CD4-positive, alpha-beta T cell (primary cell): ENCODE results near the gene STX16. TPM values are rescaled to one million over a fixed set of nuclear protein-coding genes. Genes with fewer than 3 reads are reported as not detected.

ENCODE experiments used
- ATAC-seq: fragments of 200-7000 bp; cut with Tn5 transposase; one replicate; pipeline ENCODE4 v1.10.0; 2022; ENCODE audit warnings: mild to moderate bottlenecking; ENCODE audit not compliant: poor library complexity
- CTCF ChIA-PET: fragments of 350-600 bp; sonication (Branson Sonifier 250); formaldehyde crosslinking; loops from one replicate; lab custom pipeline; 2021; ENCODE audit warnings: antibody characterized with exemption, inconsistent platforms; lab: Charles Lee
- POLR2A ChIA-PET: fragments of 350-600 bp; sonication (Branson Sonifier 250); formaldehyde crosslinking; loops from one replicate; lab custom pipeline; 2021; ENCODE audit warnings: antibody characterized with exemption, inconsistent platforms; lab: Charles Lee
- DNase-seq, 14 experiments: peaks; one replicate each; pipeline ENCODE4 v3.0.0-alpha.2; 2013 to 2020; ENCODE audit warnings: mixed read lengths in 2 of 14
- H3K27ac ChIP-seq, 2 donors: one replicate each; pipeline versions ENCODE4 v1.5.1 to v1.7.0; 2013; ENCODE audit warnings: low read length in 2 of 2, low read depth in 1 of 2, mild to moderate bottlenecking in 1 of 2
- H3K27me3 ChIP-seq, 2 experiments: 1 replicate in 1 of 2; 2 replicates in 1 of 2; pipeline versions ENCODE4 v1.6.1 to v1.7.0; 2013; ENCODE audit warnings: low read length in 2 of 2, control low read depth in 1 of 2, mild to moderate bottlenecking in 1 of 2, moderate library complexity in 1 of 2; ENCODE audit not compliant: insufficient read depth in 2 of 2, control insufficient read depth in 1 of 2
- H3K36me3 ChIP-seq: one replicate; pipeline ENCODE4 v1.6.1; 2013; ENCODE audit warnings: low read length, control low read depth; ENCODE audit not compliant: insufficient read depth
- H3K4me1 ChIP-seq: one replicate; pipeline ENCODE4 v1.6.1; 2013; ENCODE audit warnings: low read length, control low read depth; ENCODE audit not compliant: insufficient read depth
- H3K4me3 ChIP-seq: one replicate; pipeline ENCODE4 v1.5.1; 2013; ENCODE audit warnings: mild to moderate bottlenecking, low read length, moderate library complexity
- H3K9me3 ChIP-seq, 2 experiments: 1 replicate in 1 of 2; 2 replicates in 1 of 2; pipeline versions ENCODE4 v1.6.1 to v1.7.0; 2013; ENCODE audit warnings: low read length in 2 of 2, mild to moderate bottlenecking in 2 of 2, control low read depth in 1 of 2, moderate library complexity in 1 of 2; ENCODE audit not compliant: control insufficient read depth in 1 of 2, insufficient read depth in 1 of 2
- H3K27ac Mint-ChIP-seq: one replicate; pipeline ENCODE4 v1.8.0; 2020; ENCODE audit warnings: mixed read lengths
- H3K27me3 Mint-ChIP-seq: one replicate; pipeline ENCODE4 v1.8.0; 2021; ENCODE audit warnings: mixed read lengths
- H3K36me3 Mint-ChIP-seq: one replicate; pipeline ENCODE4 v1.8.0; 2021; ENCODE audit warnings: low read depth, mixed read lengths
- H3K4me1 Mint-ChIP-seq: one replicate; pipeline ENCODE4 v1.8.0; 2021; ENCODE audit warnings: low read depth, mixed read lengths
- H3K4me3 Mint-ChIP-seq: one replicate; pipeline ENCODE4 v1.8.0; 2020; ENCODE audit warnings: mild to moderate bottlenecking, mixed read lengths
- H3K9me3 Mint-ChIP-seq: one replicate; pipeline ENCODE4 v1.8.0; 2020; ENCODE audit warnings: mixed read lengths
- intact Hi-C, 2 experiments: fragments of 100-400 bp; cut with DNase I in 1 of 2; cut with micrococcal nuclease in 1 of 2; formaldehyde crosslinking; loops; one replicate each; pipeline versions ENCODE4 v1.15.1 to v1.9.0; 2023 to 2025; cut with DNase I, micrococcal nuclease
- total RNA-seq, 174 experiments: library from RNA in 2 of 174; stranded (reverse) in 2 of 174; gene quantifications; one replicate each; pipeline ENCODE4 v1.2.3 and lab custom pipeline; 2021 to 2026
- TF ChIP-seq, protein P1 (sequence below): fragments of 200-600 bp; IDR thresholded peaks from one replicate; pipeline ENCODE4 v1.8.0; 2022; ENCODE audit warnings: antibody characterized with exemption, mild to moderate bottlenecking

STX16 gene
- total RNA-seq, 2 experiments from 2014 or later: 179 to 181 TPM

DNA sequence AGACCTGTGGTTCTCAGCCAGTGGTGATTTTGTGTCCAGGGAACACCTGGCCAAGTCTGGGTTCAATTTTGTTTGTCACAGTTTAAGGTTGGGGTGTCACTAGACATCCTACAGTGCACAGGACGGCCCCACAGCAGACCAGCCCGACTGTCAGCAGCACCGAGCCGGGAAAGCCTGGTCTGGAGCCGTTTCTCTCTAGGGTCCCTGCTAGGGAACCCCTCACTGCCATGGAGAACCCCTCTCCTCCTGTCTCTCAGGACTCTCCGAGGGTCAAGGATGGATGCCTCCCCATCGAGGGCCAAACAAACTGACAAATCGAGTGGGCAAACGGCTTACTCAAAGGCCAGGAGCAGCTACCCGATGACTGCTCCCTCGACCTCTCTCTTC lies 15.8 kb upstream of the STX16 start:
- TF ChIP-seq, protein P1, sequence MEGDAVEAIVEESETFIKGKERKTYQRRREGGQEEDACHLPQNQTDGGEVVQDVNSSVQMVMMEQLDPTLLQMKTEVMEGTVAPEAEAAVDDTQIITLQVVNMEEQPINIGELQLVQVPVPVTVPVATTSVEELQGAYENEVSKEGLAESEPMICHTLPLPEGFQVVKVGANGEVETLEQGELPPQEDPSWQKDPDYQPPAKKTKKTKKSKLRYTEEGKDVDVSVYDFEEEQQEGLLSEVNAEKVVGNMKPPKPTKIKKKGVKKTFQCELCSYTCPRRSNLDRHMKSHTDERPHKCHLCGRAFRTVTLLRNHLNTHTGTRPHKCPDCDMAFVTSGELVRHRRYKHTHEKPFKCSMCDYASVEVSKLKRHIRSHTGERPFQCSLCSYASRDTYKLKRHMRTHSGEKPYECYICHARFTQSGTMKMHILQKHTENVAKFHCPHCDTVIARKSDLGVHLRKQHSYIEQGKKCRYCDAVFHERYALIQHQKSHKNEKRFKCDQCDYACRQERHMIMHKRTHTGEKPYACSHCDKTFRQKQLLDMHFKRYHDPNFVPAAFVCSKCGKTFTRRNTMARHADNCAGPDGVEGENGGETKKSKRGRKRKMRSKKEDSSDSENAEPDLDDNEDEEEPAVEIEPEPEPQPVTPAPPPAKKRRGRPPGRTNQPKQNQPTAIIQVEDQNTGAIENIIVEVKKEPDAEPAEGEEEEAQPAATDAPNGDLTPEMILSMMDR: no peak
- Mint-ChIP-seq H3K27me3 (peaks cover 10% of the 10 kb centered on the region), H3K27ac (no peak overlapping the region), H3K36me3 (no peaks in the 10 kb centered on the region), H3K9me3 (no peaks in the 10 kb centered on the region), H3K4me3 (no peak overlapping the region), H3K4me1 (peaks cover 20% of the 10 kb centered on the region)
- POLR2A ChIA-PET: interaction anchor here (1.3 kb wide), 2 partner anchors 16 to 17 kb away, joined by 7 to 18 read pairs; partner anchors contain the start of gene STX16
- H3K9me3 ChIP-seq: no peaks in the 10 kb centered on the region
- no peaks in the 10 kb centered on the region for H3K36me3 ChIP-seq
- H3K27me3 ChIP-seq: no peaks in the 10 kb centered on the region
- DNase-seq (no peak), ATAC-seq (no peak)
- no peak overlapping the region for H3K4me3 ChIP-seq
- no peak overlapping the region for H3K27ac ChIP-seq
- intact Hi-C loops: no loop called here
- peaks cover 28% of the 10 kb centered on the region for H3K4me1 ChIP-seq
- CTCF ChIA-PET: interaction anchor here (0.6 kb wide), 1 partner anchor 297 kb away, joined by 3 read pairs; no protein-coding TSS in a partner anchor

DNA sequence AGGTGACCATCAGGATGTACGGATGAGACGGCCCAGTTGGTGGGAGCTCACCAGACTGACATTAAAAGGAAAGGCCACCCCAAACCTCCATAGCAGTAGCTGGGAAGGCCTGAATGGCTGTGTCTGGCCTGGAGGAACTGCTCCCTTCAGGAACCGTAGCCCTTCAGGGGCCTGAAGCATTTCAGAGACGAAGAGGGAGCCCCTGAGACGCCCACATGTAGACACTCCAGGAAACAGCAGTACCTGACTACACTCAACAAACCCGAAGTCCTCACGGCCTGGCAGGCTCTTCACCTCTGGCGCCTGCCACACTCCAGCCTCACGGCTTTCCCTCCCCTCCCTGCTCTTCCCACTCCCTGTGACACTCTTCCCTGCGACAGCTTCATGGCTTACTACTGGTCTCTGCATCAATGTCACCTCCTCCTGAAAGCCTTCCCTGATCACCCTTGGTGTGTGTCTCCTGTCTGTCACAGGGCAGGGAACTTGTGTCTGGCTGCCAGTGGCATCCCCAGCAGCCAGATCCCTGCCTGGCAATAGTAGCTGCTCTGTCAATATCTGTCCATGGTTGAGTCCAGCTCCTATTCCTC lies 14.6 kb upstream of the STX16 start:
- Histone ChIP-seq H3K27ac (no peak overlapping the region), H3K36me3 (no peaks in the 10 kb centered on the region), H3K27me3 (no peaks in the 10 kb centered on the region), H3K4me1 (peaks cover 28% of the 10 kb centered on the region), H3K9me3 (no peaks in the 10 kb centered on the region), H3K4me3 (no peak overlapping the region)
- intact Hi-C loops: no loop called here
- Mint-ChIP-seq H3K9me3 (no peaks in the 10 kb centered on the region), H3K27ac (no peak overlapping the region), H3K4me3 (no peak overlapping the region), H3K27me3 (peaks cover 20% of the 10 kb centered on the region), H3K4me1 (peaks cover 20% of the 10 kb centered on the region), H3K36me3 (no peaks in the 10 kb centered on the region)
- DNase-seq (no peak), ATAC-seq (no peak)
- TF ChIP-seq, protein P1: no peak
- ChIA-PET CTCF (no interaction called here), POLR2A (no interaction called here)

DNA sequence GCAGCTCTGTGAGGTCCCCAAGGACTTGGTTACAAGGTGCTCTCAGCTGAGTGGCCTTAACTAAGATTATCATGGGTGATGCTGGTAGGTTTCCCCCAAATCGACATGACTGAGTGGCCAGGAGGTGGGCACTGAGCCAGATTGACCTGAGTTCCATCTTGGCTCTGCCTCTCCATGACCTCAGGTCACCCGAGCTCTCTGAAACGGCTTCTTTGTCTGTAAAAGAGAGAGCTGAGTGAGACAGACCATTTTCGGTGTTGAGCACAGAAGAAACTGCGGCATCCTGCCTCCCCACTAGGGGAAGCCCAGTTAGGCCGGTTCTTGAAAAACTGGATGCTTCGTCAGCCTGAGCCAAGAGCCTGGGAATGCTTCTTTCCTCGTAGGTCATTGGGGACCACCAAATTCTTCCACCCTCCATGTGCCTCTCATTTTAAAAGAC lies 14.1 kb upstream of the STX16 start:
- CTCF ChIA-PET: no interaction called here
- no peak overlapping the region for H3K27ac Mint-ChIP-seq
- H3K4me3 Mint-ChIP-seq: no peak overlapping the region
- no peak for DNase-seq
- no peak for ATAC-seq
- peaks cover 20% of the 10 kb centered on the region for H3K4me1 Mint-ChIP-seq
- H3K27me3 Mint-ChIP-seq: peaks cover 20% of the 10 kb centered on the region
- no peak overlapping the region for H3K27ac ChIP-seq
- no peaks in the 10 kb centered on the region for H3K27me3 ChIP-seq
- H3K9me3 Mint-ChIP-seq: no peaks in the 10 kb centered on the region
- H3K9me3 ChIP-seq: no peaks in the 10 kb centered on the region
- POLR2A ChIA-PET: no interaction called here
- TF ChIP-seq, protein P1: no peak
- no peaks in the 10 kb centered on the region for H3K36me3 Mint-ChIP-seq
- no peaks in the 10 kb centered on the region for H3K36me3 ChIP-seq
- H3K4me3 ChIP-seq: no peak overlapping the region
- intact Hi-C loops: no loop called here
- peaks cover 28% of the 10 kb centered on the region for H3K4me1 ChIP-seq
